HG03097 (cell line): Measurements from ENCODE around the gene HNF4A.
"Not testable (repeated sequence)": the region's sequence is repeated elsewhere in the genome, so short reads cannot be mapped to it uniquely, and the experiment has no call there.

ENCODE experiments used
- ATAC-seq: cut with Tn5 transposase; IDR thresholded peaks from one replicate; pipeline ENCODE4 v1.9.1; 2021; ENCODE audit not compliant: unreplicated experiment, low FRiP score

Gene HNF4A

DNA sequence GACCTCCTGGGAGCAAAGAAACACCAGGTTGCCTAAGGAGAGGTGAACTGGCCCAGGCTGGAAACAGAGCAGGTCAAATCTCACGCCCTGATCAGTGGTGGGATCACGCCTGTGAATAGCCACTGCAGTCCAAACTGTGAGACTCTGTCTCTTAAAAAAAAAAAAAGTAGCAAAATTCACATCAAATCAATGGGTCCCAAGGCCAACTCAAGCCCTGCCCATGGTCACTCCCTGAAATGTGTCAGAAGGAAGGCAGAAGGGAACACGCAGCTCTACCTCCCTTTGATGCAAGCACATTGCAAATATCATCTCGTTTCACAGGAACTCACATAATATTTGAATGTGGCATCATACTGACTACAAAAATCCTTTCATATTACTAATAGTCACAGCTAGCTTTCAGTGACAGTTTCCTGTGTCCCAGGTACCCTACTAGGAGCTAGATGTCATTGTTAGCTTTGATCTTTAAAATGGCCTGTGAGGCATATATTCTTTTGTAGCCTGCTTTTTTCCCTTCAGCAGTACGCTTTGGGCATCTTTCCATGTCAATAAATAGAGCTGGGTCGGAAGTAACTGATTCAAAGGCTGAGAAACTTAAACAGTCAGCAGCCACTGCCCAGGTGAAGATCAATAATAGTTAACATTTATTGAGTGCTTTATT, 105.8 kb downstream of the HNF4A start:
- no peak for ATAC-seq

DNA sequence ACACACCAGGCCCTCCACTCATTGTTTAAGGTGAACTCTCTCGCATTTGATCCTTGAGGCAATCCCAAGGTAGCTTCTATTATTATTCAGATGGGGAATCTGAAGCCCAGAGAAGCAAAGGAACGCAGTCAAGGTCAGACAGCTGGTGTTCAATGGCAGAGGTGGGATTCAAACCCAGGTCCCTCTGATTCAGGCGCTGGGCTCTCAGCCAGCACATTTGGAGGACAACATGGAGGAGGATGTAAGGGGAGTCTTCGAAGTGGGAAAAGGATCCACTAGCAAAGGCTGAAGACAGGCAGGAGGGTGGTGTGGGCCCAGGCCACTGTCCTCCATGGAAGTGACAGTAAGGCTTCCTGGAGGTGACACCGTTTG, 106.3 kb downstream of the HNF4A start:
- ATAC-seq, result no peak

DNA sequence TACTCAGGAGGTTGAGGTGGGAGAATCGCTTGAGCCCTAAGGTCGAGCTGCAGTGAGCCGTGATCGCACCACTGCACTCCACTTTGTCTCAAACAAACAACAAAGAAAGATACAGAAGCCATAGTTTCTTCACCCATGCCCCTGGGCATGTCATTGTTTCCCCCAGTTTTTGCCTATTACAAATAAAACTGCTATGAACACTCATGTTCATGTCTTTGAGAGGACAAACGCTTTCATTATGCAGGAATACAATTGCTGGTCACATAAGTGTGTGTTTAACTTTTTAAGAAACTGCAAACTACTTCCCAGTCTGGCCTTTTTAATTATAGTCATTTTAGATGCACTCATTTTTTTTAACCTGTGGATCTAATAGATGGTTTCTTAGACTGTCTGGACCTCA, 108.0 kb downstream of the HNF4A start:
- ATAC-seq, result no peak

- no peak for ATAC-seq
Measured at GRCh38 chr20:44464514-44464913, 109.0 kb downstream of the HNF4A start.

DNA sequence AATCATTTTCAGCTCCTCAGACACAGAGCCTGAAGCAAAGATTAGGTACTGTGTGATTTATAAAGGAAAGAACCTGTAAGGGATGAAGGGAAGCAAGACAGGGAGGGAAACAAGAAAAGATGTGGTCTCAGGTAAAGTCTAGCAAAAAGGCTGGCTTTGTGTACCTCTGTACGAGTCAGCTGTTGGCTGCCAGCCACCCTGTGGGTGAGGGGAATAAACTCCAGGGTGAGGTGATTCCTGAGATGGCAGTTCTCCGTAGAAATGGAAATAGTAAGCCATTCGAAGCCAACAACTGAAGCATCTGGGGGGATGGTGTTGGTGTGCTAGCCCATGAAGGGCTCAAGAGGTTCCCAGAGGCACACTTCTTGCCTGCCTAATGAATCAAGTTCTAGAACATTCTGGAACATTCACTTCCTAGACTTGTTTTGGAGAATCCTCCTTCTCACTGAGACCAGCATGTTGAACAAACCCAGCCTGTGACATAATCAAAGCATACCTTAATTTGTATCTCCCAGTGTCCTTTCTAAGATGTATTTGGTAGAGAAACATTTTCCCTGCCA, 109.6 kb downstream of the HNF4A start:
- ATAC-seq, result no peak

DNA sequence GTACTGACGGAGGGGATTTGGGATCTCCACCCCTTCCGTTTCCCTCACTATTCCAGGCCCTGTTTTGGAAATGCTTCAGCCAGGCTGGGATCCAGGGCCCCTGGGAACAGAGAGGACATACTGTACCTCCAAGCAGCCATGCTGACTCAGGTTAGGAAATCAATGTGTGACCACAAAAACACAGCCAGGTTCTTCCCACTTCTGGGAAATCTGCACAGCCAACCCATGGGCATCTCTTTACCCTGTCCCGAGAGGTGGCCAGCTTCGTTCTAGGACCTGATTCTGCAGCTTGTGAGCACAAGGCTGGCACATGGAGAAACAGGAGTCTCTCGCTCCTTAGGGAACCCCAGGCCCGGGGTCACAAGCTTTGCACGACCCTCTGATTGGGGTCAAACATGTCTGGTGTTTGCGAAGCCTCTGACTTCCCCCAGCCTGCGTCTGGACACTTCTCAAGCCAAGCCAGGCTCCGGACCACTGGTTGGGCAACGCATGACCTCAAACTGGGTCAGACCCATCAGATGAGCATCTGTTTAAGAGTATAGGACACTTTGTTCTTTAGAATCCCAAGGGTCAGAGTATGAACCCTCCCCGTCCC, 111.9 kb downstream of the HNF4A start:
- no peak for ATAC-seq

GRCh38 chr20:44468044-44468782, 112.7 kb downstream of the HNF4A start:
- ATAC-seq, result no peak

GRCh38 chr20:44470327-44470726, 114.8 kb downstream of the HNF4A start:
- no peak for ATAC-seq

- ATAC-seq, result no peak
Measured at GRCh38 chr20:44471481-44471882, 116.0 kb downstream of the HNF4A start.

DNA sequence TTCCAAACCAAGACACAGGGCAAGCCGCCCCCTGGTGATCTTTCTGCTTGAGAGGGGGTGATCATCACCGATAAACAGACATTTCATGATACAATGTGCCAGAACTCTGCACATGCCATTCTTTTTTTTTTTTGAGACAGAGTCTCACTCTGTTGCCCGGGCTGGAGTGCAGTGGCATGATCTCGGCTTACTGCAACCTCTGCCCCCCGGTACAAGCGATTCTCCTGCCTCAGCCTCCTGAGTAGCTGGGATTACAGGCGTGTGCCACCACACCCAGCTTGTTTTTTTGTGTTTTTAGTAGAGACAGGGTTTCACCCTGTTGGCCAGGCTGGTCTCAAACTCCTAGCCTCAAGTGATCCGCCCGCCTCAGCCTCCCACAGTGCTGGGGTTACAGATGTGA, 116.8 kb downstream of the HNF4A start:
- not testable (repeated sequence) for ATAC-seq

DNA sequence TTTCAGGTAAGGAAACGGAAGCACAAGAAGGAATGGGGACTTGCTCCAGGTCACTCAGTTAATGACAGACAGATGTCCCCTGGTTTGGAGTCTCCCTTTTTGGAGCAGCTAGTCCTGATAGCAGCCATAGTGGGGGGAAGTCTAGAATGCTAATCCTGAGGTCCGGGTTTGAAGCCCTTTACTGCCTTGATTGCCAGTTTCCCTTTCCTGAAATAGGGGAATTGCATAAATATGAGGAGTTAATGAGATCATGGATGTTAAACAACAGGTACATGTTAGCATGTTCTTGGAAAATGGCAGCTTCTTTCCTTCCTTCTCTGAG, 119.8 kb downstream of the HNF4A start:
- no peak for ATAC-seq

GRCh38 chr20:44475694-44476560, 120.4 kb downstream of the HNF4A start, which contains the start of gene TTPAL:
TSS of gene TTPAL (plus strand) at chr20:44475874. CDS start at chr20:44480000, 4,126 bp downstream.
- ATAC-seq, result peak; percentile 92

DNA sequence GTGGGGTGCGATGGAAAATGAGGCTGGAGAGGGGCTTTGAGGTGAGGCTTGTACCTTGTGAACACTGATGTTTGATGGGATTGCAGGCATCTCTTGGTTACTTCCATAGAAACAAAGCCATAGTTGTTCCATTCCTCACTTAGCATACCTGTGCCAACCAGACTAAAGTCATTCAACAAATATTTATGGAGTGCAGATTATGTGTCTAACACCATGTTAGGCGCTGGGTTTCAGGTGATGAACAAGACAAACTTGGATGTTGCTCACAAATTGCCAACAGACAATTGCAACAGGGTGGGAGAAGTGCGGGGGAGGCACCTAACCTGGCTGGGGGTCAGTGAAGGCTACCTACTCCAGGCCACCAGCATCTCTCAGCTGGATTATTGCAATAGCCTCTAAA, 121.7 kb downstream of the HNF4A start:
- ATAC-seq, result no peak

GRCh38 chr20:44478206-44478605, 122.7 kb downstream of the HNF4A start:
- ATAC-seq, result no peak

GRCh38 chr20:44479643-44480042, 124.1 kb downstream of the HNF4A start:
- ATAC-seq, result no peak

DNA sequence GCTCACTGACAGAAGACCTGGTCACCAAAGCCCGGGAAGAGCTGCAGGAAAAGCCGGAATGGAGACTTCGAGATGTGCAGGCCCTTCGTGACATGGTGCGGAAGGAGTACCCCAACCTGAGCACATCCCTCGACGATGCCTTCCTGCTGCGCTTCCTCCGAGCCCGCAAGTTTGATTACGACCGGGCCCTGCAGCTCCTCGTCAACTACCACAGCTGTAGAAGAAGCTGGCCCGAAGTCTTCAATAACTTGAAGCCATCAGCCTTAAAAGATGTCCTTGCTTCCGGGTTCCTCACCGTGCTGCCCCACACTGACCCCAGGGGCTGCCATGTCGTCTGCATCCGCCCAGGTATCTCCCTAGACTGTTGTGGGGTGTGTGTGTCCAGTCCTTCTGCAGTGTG, 124.6 kb downstream of the HNF4A start:
- ATAC-seq, result no peak

GRCh38 chr20:44481719-44482416, 126.4 kb downstream of the HNF4A start:
- no peak for ATAC-seq

GRCh38 chr20:44483112-44483511, 127.6 kb downstream of the HNF4A start:
- ATAC-seq, result no peak
